KOPT-K1 (cell line): ENCODE data around the gene ZGPAT.

Source experiments
- H3K27ac ChIP-seq: fragments of 200-600 bp; sonication (generic); 2 replicates; pipeline ENCODE4 v1.5.1; 2016; ENCODE audit warnings: antibody characterized with exemption, mild to moderate bottlenecking, low read depth, low read length; ENCODE audit not compliant: poor library complexity, severe bottlenecking
- H3K36me3 ChIP-seq: fragments of 200-600 bp; sonication (generic); 2 replicates; pipeline ENCODE4 v1.5.1; 2017; ENCODE audit warnings: antibody characterized with exemption, mild to moderate bottlenecking, low read length, moderate library complexity; ENCODE audit not compliant: insufficient read depth
- H3K9me3 ChIP-seq: fragments of 200-600 bp; sonication (generic); 2 replicates; pipeline ENCODE4 v1.5.1; 2017; ENCODE audit warnings: antibody characterized with exemption, low read length, mild to moderate bottlenecking; ENCODE audit not compliant: insufficient read depth, poor library complexity, severe bottlenecking

ZGPAT gene

DNA sequence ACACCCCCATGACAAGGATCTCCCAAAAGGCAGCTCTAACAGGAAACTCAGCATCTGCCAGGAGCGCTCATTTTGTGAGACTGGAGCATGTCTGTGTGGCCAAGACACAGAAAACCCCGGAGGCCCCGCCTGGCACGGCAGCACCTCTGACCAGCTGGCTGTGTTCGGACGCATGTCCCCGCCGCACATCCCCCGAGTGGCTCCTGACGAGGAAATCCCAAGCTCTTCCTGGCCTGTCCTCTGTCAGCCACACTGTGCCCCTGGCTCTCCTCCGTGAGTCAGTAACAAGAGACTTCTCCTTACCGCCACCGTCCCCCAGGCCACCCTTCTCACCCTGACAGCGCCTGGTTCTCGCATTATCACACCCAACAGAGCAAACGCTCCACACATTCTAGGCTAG is 46.2 kb downstream of the ZGPAT start:
- Histone ChIP-seq H3K36me3 (no peaks in the 10 kb centered on the region), H3K9me3 (no peaks in the 10 kb centered on the region), H3K27ac (no peak overlapping the region)

DNA sequence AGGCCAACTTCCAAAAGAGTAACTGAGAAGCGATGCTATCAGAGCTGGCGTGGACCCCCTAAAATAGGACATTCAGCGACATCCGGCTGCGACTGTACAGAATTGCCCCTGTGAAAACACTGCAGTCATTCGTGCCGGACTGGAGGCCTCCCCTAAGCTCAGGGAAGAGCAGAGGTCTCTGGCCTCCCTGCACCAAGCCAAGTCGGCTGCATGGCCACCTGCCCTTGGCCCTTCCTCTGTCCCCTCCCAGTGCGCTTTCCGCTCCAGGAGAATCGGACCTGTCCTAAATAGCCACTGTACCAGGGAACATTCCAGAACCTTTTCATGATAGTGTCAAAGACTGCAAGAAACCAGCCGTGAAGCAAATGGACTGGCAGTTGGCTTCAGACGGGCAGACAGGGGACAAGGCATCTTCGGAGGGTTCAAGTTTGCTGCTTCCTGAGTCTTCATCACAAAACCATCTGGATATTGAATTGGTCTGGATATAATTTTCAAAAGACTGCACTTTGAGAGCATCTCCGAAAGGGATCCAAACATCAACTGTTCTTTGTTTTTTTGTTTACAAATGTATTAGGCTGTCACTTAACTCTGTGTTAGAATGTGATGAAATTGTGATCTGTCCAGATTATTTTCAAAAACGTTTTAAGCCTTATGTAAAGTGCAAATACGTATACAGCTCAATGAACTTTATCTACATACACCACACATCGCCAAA is 48.3 kb downstream of the ZGPAT start:
- Histone ChIP-seq H3K27ac (no peak overlapping the region), H3K36me3 (no peaks in the 10 kb centered on the region), H3K9me3 (no peaks in the 10 kb centered on the region)

DNA sequence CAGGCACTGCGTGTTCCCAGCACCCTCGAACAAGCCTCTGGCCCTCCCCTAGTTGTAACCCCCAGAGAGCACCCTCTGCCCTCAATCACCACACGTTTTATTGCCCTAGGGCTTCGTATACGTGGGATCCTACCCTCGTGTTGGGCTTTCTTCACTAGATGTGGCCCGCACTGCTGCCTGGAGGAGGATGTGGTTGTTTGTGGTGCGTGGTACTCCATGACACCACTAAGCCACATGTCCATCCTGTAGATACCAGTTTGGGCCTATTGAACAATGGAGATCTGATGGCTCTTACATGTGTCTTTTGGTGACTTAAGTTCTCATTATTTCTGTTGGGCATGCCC is 48.8 kb downstream of the ZGPAT start:
- Histone ChIP-seq H3K9me3 (no peaks in the 10 kb centered on the region), H3K27ac (no peak overlapping the region), H3K36me3 (no peaks in the 10 kb centered on the region)

DNA sequence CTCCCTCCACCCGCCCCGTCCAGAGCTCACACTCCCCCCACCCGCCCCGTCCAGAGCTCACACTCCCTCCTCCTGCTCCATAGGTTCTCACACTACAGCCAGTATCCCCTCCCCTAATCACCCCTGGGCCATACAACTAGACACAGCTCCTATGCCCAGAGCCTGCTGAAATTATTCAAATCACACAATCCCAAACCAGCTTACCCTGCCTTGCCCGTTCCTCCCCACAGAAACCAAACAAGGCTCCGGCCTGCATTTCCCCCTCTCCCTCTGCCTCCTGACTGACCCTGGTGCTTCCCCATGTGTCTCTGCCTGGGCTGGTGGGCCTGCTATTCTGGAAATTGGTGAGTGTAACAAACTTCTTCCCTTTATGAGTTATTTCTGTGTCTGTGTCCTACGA is 50.3 kb downstream of the ZGPAT start:
- H3K9me3 ChIP-seq, result no peaks in the 10 kb centered on the region
- H3K27ac ChIP-seq, result no peak overlapping the region
- H3K36me3 ChIP-seq, result no peaks in the 10 kb centered on the region

DNA sequence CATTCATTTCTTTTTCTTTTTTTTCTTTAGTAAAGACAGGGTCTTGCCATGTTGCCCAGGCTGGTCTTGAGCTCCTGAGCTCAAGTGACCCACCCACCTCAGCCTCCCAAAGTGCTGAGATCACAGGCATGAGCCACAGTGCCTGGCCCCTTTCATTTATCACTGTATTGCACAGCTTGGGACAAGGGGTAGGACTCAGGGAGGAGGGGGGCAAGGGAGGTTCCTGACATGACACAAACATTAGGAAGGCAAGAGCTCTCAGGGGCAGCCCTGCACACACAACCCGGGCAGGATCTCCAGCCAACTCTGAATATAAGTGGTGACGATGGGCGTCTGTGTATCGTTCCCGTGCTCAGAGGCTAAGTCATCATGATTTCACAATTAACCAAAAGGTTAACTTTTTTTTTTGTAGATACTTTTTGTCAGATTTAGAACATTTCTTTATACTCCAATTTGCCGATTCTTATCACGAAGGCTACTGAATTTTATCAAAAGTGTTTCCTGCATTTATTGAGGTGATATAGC is 51.6 kb downstream of the ZGPAT start:
- Histone ChIP-seq H3K9me3 (no peaks in the 10 kb centered on the region), H3K27ac (no peak overlapping the region)

DNA sequence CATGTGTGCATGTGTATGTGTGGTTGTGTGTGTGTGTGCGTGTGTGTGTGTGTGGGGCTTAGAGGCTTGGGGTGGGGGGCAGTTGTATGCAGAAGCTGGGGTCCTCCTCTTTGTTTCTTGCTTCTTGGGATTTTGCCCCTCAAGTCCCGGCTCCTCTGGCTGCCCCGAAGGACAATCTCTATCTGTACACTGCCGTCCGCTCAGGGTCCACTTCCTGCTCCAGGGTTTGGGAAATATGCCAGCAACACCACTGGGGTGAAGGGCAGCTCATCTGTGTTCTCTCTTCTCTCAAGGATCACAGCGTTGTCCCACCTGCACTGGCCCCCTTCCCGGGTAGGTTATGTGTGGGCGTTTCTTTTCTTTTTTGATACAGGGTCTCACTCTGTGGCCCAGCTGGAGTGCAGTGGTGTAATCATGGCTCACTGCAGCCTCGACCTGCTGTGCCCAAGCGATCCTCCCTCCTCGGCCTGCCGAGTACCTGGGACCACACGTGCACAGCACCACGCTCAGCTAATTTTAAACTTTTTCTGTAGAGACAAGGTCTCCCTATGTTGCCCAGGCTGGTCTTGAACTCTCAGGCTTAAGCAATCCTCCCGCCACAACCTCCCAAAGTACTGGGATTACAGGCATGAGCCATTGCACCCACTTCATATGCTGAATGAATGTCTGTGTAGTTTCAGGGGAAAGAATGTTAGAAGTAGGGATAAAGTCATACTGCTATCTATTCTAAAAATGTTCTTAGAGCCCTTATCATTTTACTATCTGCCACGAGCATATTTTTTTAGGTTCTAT is 57.4 kb downstream of the ZGPAT start:
- H3K9me3 ChIP-seq, result no peaks in the 10 kb centered on the region
- H3K27ac ChIP-seq, result no peak overlapping the region
- H3K36me3 ChIP-seq, result no peaks in the 10 kb centered on the region

More for the DNA sequence above, 51.6 kb downstream of the ZGPAT start:
- H3K36me3 ChIP-seq, result no peaks in the 10 kb centered on the region

DNA sequence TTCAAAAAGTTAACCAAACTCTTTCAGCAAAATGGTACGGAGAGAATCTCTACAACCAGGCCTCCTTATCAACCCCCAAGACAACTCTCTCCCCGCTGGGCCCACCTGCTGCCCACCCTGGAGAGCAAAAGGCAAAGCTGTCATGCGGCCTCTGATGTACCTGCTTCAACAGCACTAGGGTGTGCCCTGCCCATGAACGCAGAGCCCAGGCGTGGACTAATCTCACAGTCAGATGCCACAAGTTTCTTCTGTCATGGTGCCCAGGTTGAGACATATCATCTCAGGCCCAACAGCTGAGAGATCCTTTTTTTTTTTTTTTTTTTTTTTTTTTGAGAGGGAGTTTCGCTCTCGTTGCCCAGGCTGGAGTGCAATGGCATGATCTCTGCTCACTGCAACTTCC is 58.1 kb downstream of the ZGPAT start:
- Histone ChIP-seq H3K9me3 (no peaks in the 10 kb centered on the region), H3K36me3 (no peaks in the 10 kb centered on the region), H3K27ac (no peak overlapping the region)

DNA sequence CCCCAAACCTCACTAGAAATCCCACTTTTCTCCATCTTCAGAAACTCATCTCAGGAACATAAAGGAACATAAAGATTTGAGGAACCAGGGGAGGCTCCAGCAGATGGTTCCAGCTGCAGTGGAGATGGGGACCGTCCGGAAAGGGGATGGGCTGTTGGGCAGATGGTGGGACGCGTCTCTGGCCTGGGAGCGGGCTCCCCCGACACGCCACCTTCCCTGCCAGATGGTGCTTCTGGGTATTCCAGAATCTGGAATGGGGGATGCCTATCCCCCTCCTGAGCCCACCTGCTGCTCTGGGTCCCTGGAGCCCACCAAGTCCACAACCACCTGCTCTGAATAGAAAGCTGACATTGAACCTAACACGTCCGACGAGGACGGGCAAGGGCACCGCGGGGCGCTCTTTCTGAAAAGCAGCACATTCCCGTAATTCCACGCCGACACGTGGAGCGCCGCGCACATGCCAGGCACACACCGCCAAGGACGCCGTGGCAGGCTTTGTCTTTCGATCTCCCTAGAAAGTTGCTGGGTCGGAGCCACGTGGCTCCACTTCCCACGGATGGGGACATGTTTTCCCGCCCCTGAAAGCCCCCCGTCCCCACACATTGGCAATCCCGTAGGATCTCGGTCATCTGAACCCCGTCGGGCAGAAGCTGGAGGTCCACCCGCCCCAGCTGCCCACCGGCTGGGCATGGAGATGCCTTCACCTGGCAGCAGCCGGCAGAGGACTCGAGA is 59.0 kb downstream of the ZGPAT start:
- no peaks in the 10 kb centered on the region for H3K9me3 ChIP-seq
- H3K36me3 ChIP-seq, result no peaks in the 10 kb centered on the region

DNA sequence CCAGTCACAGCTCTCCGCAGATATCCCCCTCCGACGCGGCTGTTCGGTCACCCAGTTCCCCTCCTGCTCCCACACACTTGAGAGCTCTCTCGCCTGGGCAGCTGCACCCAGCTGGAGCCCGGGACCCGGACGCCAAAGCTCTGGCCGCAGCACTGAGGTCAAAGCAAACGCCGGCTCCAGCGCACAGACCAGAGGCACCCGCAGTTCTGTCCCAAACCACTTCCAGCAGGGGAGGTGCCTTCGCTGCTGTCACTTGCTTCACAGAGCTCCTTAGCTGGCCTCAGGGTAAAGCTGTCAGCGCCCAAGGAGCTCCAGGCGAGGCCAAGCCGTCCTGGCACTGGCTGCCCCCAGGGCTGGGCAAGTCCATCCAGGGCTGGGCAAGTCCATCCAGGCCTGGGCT is 59.6 kb downstream of the ZGPAT start:
- Histone ChIP-seq H3K27ac (no peak overlapping the region), H3K9me3 (no peaks in the 10 kb centered on the region), H3K36me3 (no peaks in the 10 kb centered on the region)

More for the DNA sequence above, 59.0 kb downstream of the ZGPAT start:
- H3K27ac ChIP-seq, result no peak overlapping the region

DNA sequence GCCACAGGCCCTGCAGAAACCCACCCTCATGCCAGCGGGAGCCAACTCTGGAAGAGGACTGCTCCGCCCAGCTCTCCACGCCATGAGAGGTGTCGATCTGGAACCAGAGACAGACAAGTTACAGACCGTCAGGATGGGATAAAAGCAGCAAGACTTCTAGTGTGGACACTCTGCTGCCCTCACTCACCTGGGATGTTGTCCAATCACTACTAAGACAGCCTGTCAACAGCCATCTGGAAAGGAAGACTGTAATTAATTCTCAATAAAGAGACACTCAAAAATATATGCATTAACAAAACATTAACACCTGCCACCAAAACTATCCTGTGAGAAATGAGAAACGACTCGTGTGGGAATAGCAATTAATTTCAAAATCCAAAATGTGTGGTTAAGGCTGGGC is 60.0 kb downstream of the ZGPAT start:
- no peaks in the 10 kb centered on the region for H3K36me3 ChIP-seq
- no peak overlapping the region for H3K27ac ChIP-seq
- no peaks in the 10 kb centered on the region for H3K9me3 ChIP-seq

DNA sequence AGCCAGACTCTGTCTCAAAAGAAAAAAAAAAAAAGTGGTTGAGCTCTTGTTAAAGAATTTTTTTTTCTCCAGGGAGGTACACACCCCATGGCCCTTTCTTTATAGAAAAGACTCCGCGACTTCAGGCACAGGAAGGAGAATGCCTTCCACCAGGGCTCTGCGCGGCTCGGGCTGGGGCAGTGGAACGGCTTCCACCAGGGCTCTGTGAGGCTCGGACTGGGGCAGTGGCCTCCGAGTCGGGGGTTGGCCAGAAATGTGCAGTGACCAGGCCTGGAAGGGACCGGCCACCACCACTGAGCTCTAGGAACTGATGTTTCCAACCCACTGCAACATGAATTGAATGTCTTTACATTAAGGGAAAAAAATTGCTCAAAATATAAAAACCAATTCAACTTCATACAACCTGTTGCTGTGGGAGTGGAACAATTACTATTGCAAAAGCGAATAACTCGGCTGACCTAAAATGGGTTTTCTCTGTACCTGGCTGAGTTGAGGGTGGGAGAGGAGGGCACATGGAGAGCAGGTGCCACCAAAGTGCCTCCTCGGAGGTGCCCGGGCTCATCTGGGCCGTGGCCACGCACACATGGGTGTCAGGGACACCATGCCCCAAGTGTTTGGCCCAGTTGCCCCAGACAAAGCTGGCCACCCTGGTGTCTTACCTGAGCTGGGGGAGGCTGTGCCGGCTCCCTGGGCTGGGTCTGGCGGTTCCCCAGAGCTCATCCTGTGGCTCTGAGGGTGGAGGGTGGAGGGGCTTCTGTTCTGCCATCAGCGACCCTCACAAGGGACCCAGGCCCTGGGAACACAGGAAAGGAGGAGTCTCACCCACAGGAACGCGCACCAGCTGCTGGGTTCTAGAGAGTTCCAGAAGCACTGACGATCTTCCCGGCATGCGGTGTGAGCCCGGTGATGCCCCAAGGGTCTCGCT is 61.0 kb downstream of the ZGPAT start:
- Histone ChIP-seq H3K27ac (no peak overlapping the region), H3K9me3 (no peaks in the 10 kb centered on the region), H3K36me3 (no peaks in the 10 kb centered on the region)

DNA sequence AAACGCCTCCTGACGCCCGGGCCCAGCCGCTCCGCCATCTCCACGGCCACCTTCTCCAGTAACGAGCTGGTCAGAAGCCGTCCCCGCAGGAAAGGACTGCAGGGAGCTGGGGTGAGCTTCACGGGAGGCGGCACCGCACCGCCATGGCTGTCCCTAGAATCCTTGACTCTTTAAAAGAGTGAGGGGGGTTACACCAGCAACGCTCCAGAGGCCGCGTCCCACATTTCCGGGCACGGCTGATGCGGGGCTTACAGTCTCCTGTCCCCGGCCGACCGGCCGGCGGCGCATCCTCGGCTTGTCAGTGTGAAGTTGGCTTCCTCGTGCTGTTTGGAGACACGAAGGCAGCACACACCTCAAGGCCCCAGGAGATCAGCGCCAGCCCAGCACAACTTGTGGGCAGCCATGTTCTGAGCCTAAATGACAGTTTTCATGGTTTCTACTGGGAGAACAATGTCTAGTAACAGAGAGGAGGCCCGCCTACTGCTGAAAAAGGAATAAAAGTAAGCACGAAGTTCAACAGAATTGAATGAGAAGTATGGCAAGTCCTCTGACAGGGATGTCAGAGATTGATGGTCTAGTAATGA is 62.1 kb downstream of the ZGPAT start:
- Histone ChIP-seq H3K9me3 (no peaks in the 10 kb centered on the region), H3K27ac (no peak overlapping the region), H3K36me3 (no peaks in the 10 kb centered on the region)

DNA sequence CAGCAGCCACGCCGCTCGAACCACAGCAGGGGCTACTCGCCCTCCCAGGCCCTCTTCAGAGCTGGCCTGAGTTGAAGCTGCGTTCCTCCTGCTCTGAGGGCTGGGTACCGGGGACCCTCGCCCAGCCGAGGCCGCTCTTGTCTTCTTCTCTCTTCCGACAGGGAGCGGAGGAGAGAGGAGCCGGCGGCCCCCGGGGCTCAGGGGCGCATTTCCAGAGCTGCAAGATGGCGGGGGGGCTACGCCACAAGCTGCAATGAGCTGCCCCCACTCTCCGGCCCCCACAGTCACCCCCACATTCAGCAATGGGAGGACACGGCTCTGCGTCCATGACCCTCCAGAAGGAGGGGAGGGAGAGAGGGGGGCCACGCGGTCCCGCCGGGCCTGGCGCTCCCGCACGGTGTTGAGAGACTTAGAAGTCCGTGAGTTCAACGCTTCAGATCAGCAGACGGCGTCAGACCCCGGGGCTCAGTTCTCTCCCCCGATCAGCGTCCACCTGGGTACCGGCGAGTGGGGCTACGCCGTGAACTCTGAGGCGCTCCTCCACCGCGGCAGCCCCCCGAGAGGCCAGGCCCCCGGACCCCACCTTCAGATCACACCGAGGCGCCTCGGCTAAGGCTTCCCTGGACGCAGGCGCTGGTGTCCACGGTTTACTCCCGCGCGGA is 63.3 kb downstream of the ZGPAT start:
- Histone ChIP-seq H3K36me3 (no peaks in the 10 kb centered on the region), H3K27ac (no peak overlapping the region), H3K9me3 (no peaks in the 10 kb centered on the region)
